DMS 273 (cell line): ENCODE data around the gene ZIC1.

ENCODE experiments used
- DNase-seq: peaks from one replicate; lab custom pipeline; 2025; ENCODE audit not compliant: unreplicated experiment; lab: John Stamatoyannopoulos, UW

ZIC1 gene

GRCh38 chr3:147379651-147380050 is 29.5 kb upstream of the ZIC1 start:
- no peak for DNase-seq

GRCh38 chr3:147380387-147380951 is 28.7 kb upstream of the ZIC1 start:
- DNase-seq = no peak

- no peak for DNase-seq
Observed at GRCh38 chr3:147380977-147381376, 28.2 kb upstream of the ZIC1 start.

- no peak for DNase-seq
Observed at GRCh38 chr3:147381596-147381995, 27.6 kb upstream of the ZIC1 start.

GRCh38 chr3:147383617-147384016 is 25.5 kb upstream of the ZIC1 start:
- DNase-seq = peak; percentile 52

- peak; percentile 16 for DNase-seq
Observed at GRCh38 chr3:147384210-147385058, 24.7 kb upstream of the ZIC1 start.

GRCh38 chr3:147385059-147386012 is 23.8 kb upstream of the ZIC1 start:
- no peak for DNase-seq

GRCh38 chr3:147387291-147387884 is 21.8 kb upstream of the ZIC1 start:
- no peak for DNase-seq

- DNase-seq = no peak
Observed at GRCh38 chr3:147387885-147388699, 21.1 kb upstream of the ZIC1 start.

GRCh38 chr3:147388700-147389580 is 20.2 kb upstream of the ZIC1 start:
- no peak for DNase-seq

GRCh38 chr3:147389717-147390116 is 19.4 kb upstream of the ZIC1 start:
- no peak for DNase-seq

GRCh38 chr3:147390589-147391569 is 18.3 kb upstream of the ZIC1 start:
- DNase-seq = no peak

GRCh38 chr3:147391781-147392624 is 17.2 kb upstream of the ZIC1 start:
- no peak for DNase-seq

GRCh38 chr3:147392625-147392946 is 16.6 kb upstream of the ZIC1 start:
- DNase-seq = no peak

GRCh38 chr3:147393261-147393942 is 15.8 kb upstream of the ZIC1 start:
- DNase-seq = peak; percentile 67

- DNase-seq = no peak
Observed at GRCh38 chr3:147393943-147394883, 15.0 kb upstream of the ZIC1 start.
